ENCODE measurements around the gene OR13C9. TPM values are rescaled to one million over a fixed set of nuclear protein-coding genes. Genes with fewer than 3 reads are reported as not detected.

Gene OR13C9, protein sequence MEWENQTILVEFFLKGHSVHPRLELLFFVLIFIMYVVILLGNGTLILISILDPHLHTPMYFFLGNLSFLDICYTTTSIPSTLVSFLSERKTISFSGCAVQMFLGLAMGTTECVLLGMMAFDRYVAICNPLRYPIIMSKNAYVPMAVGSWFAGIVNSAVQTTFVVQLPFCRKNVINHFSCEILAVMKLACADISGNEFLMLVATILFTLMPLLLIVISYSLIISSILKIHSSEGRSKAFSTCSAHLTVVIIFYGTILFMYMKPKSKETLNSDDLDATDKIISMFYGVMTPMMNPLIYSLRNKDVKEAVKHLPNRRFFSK
- polyA plus RNA-seq (not detected in 2 replicates), polyA minus RNA-seq (not detected in 2 replicates)

- no peak within 1 kb of the TSS for H2AFZ ChIP-seq (ENCODE audit: low read depth, low read length)
- H3K36me3 ChIP-seq (ENCODE audit: insufficient read depth, low read length) = no peaks in the 10 kb centered on the region
- no peaks in the 10 kb centered on the region for H4K20me1 ChIP-seq (ENCODE audit: insufficient read depth)
- no peaks in the 10 kb centered on the region for H3K79me2 ChIP-seq (replicated peaks; ENCODE audit: insufficient read depth, low read length)
- no peak for TF ChIP-seq EZH2 (IDR thresholded peaks at IDR 0.05; ENCODE audit: borderline replicate concordance, insufficient read depth, low read length, poor library complexity, severe bottlenecking)
- TF ChIP-seq, protein P1, sequence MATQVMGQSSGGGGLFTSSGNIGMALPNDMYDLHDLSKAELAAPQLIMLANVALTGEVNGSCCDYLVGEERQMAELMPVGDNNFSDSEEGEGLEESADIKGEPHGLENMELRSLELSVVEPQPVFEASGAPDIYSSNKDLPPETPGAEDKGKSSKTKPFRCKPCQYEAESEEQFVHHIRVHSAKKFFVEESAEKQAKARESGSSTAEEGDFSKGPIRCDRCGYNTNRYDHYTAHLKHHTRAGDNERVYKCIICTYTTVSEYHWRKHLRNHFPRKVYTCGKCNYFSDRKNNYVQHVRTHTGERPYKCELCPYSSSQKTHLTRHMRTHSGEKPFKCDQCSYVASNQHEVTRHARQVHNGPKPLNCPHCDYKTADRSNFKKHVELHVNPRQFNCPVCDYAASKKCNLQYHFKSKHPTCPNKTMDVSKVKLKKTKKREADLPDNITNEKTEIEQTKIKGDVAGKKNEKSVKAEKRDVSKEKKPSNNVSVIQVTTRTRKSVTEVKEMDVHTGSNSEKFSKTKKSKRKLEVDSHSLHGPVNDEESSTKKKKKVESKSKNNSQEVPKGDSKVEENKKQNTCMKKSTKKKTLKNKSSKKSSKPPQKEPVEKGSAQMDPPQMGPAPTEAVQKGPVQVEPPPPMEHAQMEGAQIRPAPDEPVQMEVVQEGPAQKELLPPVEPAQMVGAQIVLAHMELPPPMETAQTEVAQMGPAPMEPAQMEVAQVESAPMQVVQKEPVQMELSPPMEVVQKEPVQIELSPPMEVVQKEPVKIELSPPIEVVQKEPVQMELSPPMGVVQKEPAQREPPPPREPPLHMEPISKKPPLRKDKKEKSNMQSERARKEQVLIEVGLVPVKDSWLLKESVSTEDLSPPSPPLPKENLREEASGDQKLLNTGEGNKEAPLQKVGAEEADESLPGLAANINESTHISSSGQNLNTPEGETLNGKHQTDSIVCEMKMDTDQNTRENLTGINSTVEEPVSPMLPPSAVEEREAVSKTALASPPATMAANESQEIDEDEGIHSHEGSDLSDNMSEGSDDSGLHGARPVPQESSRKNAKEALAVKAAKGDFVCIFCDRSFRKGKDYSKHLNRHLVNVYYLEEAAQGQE (IDR thresholded peaks at IDR 0.05; ENCODE audit: borderline replicate concordance) = no peak
- no peak for TF ChIP-seq POLR2AphosphoS5 (IDR thresholded peaks at IDR 0.05)
- no peak for TF ChIP-seq MXI1 (conservative IDR thresholded peaks at IDR 0.05; ENCODE audit: poor library complexity, severe bottlenecking)
- TF ChIP-seq TAF1 (IDR thresholded peaks at IDR 0.05; ENCODE audit: low read depth) = no peak
- TF ChIP-seq EP300 (conservative IDR thresholded peaks at IDR 0.05; ENCODE audit: poor library complexity, severe bottlenecking) = no peak
- TF ChIP-seq, protein P2, sequence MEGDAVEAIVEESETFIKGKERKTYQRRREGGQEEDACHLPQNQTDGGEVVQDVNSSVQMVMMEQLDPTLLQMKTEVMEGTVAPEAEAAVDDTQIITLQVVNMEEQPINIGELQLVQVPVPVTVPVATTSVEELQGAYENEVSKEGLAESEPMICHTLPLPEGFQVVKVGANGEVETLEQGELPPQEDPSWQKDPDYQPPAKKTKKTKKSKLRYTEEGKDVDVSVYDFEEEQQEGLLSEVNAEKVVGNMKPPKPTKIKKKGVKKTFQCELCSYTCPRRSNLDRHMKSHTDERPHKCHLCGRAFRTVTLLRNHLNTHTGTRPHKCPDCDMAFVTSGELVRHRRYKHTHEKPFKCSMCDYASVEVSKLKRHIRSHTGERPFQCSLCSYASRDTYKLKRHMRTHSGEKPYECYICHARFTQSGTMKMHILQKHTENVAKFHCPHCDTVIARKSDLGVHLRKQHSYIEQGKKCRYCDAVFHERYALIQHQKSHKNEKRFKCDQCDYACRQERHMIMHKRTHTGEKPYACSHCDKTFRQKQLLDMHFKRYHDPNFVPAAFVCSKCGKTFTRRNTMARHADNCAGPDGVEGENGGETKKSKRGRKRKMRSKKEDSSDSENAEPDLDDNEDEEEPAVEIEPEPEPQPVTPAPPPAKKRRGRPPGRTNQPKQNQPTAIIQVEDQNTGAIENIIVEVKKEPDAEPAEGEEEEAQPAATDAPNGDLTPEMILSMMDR (IDR thresholded peaks at IDR 0.05; ENCODE audit: poor library complexity, severe bottlenecking) = no peak
- no peak for TF ChIP-seq RAD21 (conservative IDR thresholded peaks at IDR 0.05)
- no peak for TF ChIP-seq SMC3 (conservative IDR thresholded peaks at IDR 0.05; ENCODE audit: poor library complexity)
- H3F3A ChIP-seq (ENCODE audit: insufficient read depth, low read length, poor library complexity, severe bottlenecking) = no peaks in the 10 kb centered on the region
- H3K4me2 ChIP-seq (ENCODE audit: low read length) = no peak within 1 kb of the TSS
- no peaks in the 10 kb centered on the region for H3K9me3 ChIP-seq (ENCODE audit: low read length)
- no peak within 1 kb of the TSS for H3K27ac ChIP-seq (ENCODE audit: low read length)
- no peak within 1 kb of the TSS for H3K4me3 ChIP-seq (ENCODE audit: low read length)
- H3K9me2 ChIP-seq (ENCODE audit: insufficient read depth, low read length) = no peaks in the 10 kb centered on the region
- H3K9ac ChIP-seq (ENCODE audit: low read length) = no peak within 1 kb of the TSS
- H3K27me3 ChIP-seq (ENCODE audit: insufficient read depth, low read depth, low read length) = no peaks in the 10 kb centered on the region
These were observed at the start of gene OR13C9 for GRCh38 chr9:104618104-104618503. OR13C9 (minus strand) TSS chr9:104618204; CDS start chr9:104618204, 0 bp downstream.

DNA sequence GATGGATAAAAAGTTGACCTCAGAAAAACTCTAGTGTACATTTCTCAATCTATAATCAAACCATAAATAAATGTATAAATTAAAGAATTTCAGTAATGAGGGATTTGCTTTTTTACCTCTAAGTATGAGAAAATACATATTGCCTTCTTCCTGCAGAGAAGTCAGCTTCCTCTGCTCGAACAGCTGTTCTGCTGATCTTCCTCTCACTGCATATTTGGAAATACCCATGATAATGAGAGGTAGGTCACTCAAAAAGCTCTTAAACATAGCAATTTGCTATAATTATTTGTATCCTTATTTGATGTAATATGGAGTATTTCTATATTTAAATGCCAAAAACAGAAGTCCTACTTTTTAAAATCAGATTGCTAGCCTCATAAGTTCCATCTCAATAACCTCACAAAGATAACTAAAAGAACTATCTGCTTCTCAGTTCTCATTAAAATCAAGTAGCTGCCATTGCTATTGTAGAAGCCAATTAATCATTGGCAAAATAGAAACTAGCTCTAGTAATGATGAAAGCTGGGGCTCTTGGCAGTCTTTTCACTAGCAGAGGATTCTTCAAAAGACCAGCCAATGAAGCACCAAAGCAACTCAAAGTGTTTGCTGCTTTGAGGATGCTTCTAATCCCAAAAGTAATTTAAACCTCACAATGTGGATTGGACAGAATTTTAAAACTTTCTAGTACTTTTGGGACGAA is 40.6 kb upstream of the OR13C9 start:
- Histone ChIP-seq H3K9me3 (ENCODE audit: low read length) (no peaks in the 10 kb centered on the region), H3K36me3 (ENCODE audit: insufficient read depth, low read length) (no peaks in the 10 kb centered on the region), H4K20me1 (ENCODE audit: insufficient read depth) (no peaks in the 10 kb centered on the region), H3K9ac (ENCODE audit: low read length) (no peak overlapping the region), H2AFZ (ENCODE audit: low read depth, low read length) (no peak overlapping the region), H3K79me2 (replicated peaks; ENCODE audit: insufficient read depth, low read length) (no peaks in the 10 kb centered on the region), H3K9me2 (ENCODE audit: insufficient read depth, low read length) (no peaks in the 10 kb centered on the region), H3K4me3 (ENCODE audit: low read length) (no peak overlapping the region), H3K4me2 (ENCODE audit: low read length) (no peak overlapping the region), H3F3A (ENCODE audit: insufficient read depth, low read length, poor library complexity, severe bottlenecking) (no peaks in the 10 kb centered on the region), H3K27me3 (ENCODE audit: insufficient read depth, low read depth, low read length) (no peaks in the 10 kb centered on the region), H3K27ac (ENCODE audit: low read length) (no peak overlapping the region)
- TF ChIP-seq MXI1 (conservative IDR thresholded peaks at IDR 0.05; ENCODE audit: poor library complexity, severe bottlenecking) (no peak), SMC3 (conservative IDR thresholded peaks at IDR 0.05; ENCODE audit: poor library complexity) (no peak), EZH2 (IDR thresholded peaks at IDR 0.05; ENCODE audit: borderline replicate concordance, insufficient read depth, low read length, poor library complexity, severe bottlenecking) (no peak), EP300 (conservative IDR thresholded peaks at IDR 0.05; ENCODE audit: poor library complexity, severe bottlenecking) (no peak), TAF1 (IDR thresholded peaks at IDR 0.05; ENCODE audit: low read depth) (no peak), RAD21 (conservative IDR thresholded peaks at IDR 0.05) (no peak), POLR2AphosphoS5 (IDR thresholded peaks at IDR 0.05) (no peak)
- TF ChIP-seq, protein P1 (IDR thresholded peaks at IDR 0.05; ENCODE audit: borderline replicate concordance) = no peak
- TF ChIP-seq, protein P2 (IDR thresholded peaks at IDR 0.05; ENCODE audit: poor library complexity, severe bottlenecking) = no peak
